CD4-positive, alpha-beta T cell treated with Interleukin-17A for 4 hours (primary cell): ENCODE measurements around the gene KLF15.
"Not testable (repeated sequence)": the region's sequence is repeated elsewhere in the genome, so short reads cannot be mapped to it uniquely, and the experiment has no call there.

Experiments used
- DNase-seq: peaks from one replicate; pipeline ENCODE4 v3.0.0-alpha.2; 2020; ENCODE audit warnings: mixed read lengths

The KLF15 gene

GRCh38 chr3:126345641-126346460 is 11.4 kb downstream of the KLF15 start:
- no peak for DNase-seq

GRCh38 chr3:126345231-126345630 is 12.0 kb downstream of the KLF15 start:
- DNase-seq: no peak

GRCh38 chr3:126344380-126345041 is 12.7 kb downstream of the KLF15 start:
- DNase-seq: no peak

- no peak for DNase-seq
These were observed 13.6 kb downstream of the KLF15 start for GRCh38 chr3:126343649-126344035.

- DNase-seq: no peak
These were observed 14.1 kb downstream of the KLF15 start for GRCh38 chr3:126342991-126343648.

GRCh38 chr3:126342211-126342610 is 15.0 kb downstream of the KLF15 start:
- no peak for DNase-seq

GRCh38 chr3:126341755-126342150 is 15.5 kb downstream of the KLF15 start:
- no peak for DNase-seq

- no peak for DNase-seq
These were observed 16.1 kb downstream of the KLF15 start for GRCh38 chr3:126340943-126341754.

GRCh38 chr3:126340596-126340942 is 16.6 kb downstream of the KLF15 start:
- no peak for DNase-seq

- DNase-seq: no peak
These were observed 17.1 kb downstream of the KLF15 start for GRCh38 chr3:126340081-126340511.

- no peak for DNase-seq
These were observed 17.7 kb downstream of the KLF15 start for GRCh38 chr3:126339466-126339865.

GRCh38 chr3:126338790-126339288 is 18.4 kb downstream of the KLF15 start:
- DNase-seq: no peak

- DNase-seq: no peak
These were observed 19.1 kb downstream of the KLF15 start for GRCh38 chr3:126337980-126338651.

- DNase-seq: not testable (repeated sequence)
These were observed 25.3 kb downstream of the KLF15 start for GRCh38 chr3:126331812-126332336.

- DNase-seq: no peak
These were observed 27.1 kb downstream of the KLF15 start for GRCh38 chr3:126329927-126330725.

GRCh38 chr3:126326629-126327028 is 30.6 kb downstream of the KLF15 start:
- DNase-seq: no peak

GRCh38 chr3:126322181-126322967 is 34.8 kb downstream of the KLF15 start:
- no peak for DNase-seq

GRCh38 chr3:126321490-126321889 is 35.7 kb downstream of the KLF15 start:
- DNase-seq: no peak

- DNase-seq: no peak
These were observed 36.5 kb downstream of the KLF15 start for GRCh38 chr3:126320517-126321293.
